Measurements from ENCODE around the gene FAM9A. TPM values are rescaled to one million over a fixed set of nuclear protein-coding genes. Genes with fewer than 3 reads are reported as not detected.

Gene FAM9A
- total RNA-seq, 1 donor from 2014 or later: not detected

DNA sequence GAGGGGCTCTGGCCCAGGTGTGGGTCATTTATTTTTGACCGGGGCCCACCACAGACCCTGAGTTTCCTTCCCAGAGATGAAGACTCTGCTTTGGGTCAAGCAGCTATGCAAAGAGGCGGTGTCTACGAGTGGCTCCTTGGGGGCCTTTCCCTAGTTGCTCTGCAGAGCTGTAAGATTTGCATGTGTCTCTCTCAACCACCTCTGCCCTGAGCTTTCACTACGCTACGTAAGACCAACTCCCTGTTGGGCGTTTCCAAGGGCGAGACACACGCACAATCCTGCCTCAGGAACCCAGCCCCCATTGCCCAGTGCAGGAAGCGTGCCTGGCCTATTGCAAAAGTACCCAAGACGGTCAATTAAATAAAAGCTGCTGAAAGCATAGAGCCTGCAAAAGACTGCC lies 59.2 kb downstream of the FAM9A start:
- intact Hi-C loops (cut with micrococcal nuclease): no loop called here
- DNase-seq: no peak
- Histone ChIP-seq H3K9me3 (replicated peaks) (no peaks in the 10 kb centered on the region), H3K4me1 (no peaks in the 10 kb centered on the region), H3K36me3 (no peaks in the 10 kb centered on the region), H3K4me3 (no peak overlapping the region), H3K27me3 (ENCODE audit: low read depth) (no peaks in the 10 kb centered on the region), H3K27ac (replicated peaks) (no peak overlapping the region)
- TF ChIP-seq, protein P1, sequence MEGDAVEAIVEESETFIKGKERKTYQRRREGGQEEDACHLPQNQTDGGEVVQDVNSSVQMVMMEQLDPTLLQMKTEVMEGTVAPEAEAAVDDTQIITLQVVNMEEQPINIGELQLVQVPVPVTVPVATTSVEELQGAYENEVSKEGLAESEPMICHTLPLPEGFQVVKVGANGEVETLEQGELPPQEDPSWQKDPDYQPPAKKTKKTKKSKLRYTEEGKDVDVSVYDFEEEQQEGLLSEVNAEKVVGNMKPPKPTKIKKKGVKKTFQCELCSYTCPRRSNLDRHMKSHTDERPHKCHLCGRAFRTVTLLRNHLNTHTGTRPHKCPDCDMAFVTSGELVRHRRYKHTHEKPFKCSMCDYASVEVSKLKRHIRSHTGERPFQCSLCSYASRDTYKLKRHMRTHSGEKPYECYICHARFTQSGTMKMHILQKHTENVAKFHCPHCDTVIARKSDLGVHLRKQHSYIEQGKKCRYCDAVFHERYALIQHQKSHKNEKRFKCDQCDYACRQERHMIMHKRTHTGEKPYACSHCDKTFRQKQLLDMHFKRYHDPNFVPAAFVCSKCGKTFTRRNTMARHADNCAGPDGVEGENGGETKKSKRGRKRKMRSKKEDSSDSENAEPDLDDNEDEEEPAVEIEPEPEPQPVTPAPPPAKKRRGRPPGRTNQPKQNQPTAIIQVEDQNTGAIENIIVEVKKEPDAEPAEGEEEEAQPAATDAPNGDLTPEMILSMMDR (IDR thresholded peaks at IDR 0.05; ENCODE audit: borderline replicate concordance): no peak

Other genes with a start within 250 kb of the FAM9A start
- gene ANOS1, start 69.2 kb downstream of the FAM9A start, total RNA-seq: 5.0 TPM
- gene FAM9B, start 232.7 kb upstream of the FAM9A start, total RNA-seq: not detected

Data from left ventricle myocardium inferior (tissue), 1 donor.